GM18519 (cell line): ENCODE measurements around the gene ZNF415.
"Not testable (repeated sequence)": the region's sequence is repeated elsewhere in the genome, so short reads cannot be mapped to it uniquely, and the experiment has no call there.

Experiments
- ATAC-seq: cut with Tn5 transposase; IDR thresholded peaks from one replicate; pipeline ENCODE4 v1.9.1; 2021; ENCODE audit warnings: mild to moderate bottlenecking, moderate library complexity; ENCODE audit not compliant: unreplicated experiment, low FRiP score

The ZNF415 gene

GRCh38 chr19:53103234-53104203 is 29.2 kb downstream of the ZNF415 start, which contains the start of gene ZNF160:
Gene ZNF160 (minus strand): TSS chr19:53103422. CDS start chr19:53086276, 17,146 bp downstream.
- ATAC-seq: peak; percentile 86

GRCh38 chr19:53102756-53103233 is 29.9 kb downstream of the ZNF415 start:
- ATAC-seq: no peak

DNA sequence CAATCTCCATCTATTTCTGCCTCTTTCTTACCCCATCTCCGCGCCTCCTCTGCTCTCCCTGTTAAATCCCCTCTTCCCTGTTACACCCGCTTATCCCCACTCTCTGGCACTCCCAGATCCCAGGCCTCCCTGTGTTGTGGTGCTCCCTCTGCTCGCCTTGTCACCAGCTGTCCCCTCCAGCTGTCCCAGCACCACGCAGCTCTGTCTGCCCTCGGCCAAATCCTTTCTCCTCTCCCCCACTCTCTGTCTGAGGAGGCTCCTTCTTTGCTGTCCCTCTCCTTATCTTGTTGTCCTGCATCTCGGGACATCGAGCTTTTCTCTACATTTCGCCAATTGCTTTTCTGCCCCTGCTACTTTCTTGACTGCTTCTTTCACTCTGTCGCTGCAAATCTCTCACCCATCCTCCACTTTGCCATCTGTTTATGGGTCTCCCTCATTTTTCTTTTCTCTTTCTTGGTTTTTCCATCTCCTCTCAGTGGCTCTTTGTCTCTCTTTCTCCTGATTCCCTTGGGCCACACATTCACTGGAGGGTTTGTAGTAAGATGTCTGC is 30.4 kb downstream of the ZNF415 start:
- no peak for ATAC-seq

GRCh38 chr19:53101518-53101917 is 31.2 kb downstream of the ZNF415 start:
- no peak for ATAC-seq

- not testable (repeated sequence) for ATAC-seq
These were observed 34.1 kb downstream of the ZNF415 start for GRCh38 chr19:53098570-53098969.

- not testable (repeated sequence) for ATAC-seq
These were observed 35.6 kb downstream of the ZNF415 start for GRCh38 chr19:53096982-53097690.

- not testable (repeated sequence) for ATAC-seq
These were observed 36.1 kb downstream of the ZNF415 start for GRCh38 chr19:53096579-53096978.

DNA sequence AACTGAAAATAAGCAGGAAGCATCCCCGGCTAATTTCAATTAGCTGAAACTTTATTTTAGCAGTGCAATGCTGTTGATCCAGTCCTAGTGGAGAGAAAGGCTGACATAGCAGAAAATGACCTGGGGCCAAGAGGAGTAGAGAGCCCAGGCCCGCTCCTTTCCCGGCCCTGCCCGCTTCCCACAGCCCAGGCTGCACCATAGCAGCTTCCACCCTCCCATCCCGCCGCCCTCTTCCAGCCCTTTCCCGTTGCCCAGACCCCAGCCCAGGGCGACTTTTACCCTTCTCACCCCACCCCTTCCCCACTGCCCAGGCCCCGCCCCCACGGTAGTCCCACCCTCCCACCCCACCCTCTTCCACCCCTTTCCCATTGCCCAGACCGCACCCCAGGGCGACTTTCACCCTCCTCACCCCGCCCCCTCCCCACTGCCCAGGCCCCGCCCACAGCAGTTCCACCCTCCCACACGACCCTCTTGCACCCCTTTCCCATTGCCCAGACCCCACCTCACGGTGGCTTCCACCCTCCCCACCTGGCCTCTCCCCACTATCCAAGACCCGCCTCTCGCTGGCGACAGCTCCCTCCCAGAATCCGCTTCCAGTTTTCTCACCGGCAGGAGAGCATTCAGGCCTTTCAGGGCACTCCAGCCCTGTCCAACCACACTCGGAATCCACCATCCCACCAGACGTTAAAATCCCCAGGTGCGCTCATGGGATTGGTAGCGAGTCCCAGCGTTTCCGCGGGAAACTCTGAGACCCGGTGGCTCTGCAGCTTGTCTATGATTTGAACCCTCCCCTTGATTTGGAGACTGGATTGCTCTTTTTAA is 37.7 kb downstream of the ZNF415 start:
- ATAC-seq: no peak

GRCh38 chr19:53092723-53093122 is 40.0 kb downstream of the ZNF415 start:
- no peak for ATAC-seq

GRCh38 chr19:53091413-53092254 is 41.1 kb downstream of the ZNF415 start:
- no peak for ATAC-seq

GRCh38 chr19:53088091-53088490 is 44.6 kb downstream of the ZNF415 start:
- ATAC-seq: no peak

GRCh38 chr19:53086949-53087348 is 45.8 kb downstream of the ZNF415 start:
- no peak for ATAC-seq

GRCh38 chr19:53085496-53085895 is 47.2 kb downstream of the ZNF415 start:
- no peak for ATAC-seq

- ATAC-seq: no peak
These were observed 49.8 kb downstream of the ZNF415 start for GRCh38 chr19:53082929-53083328.

- ATAC-seq: no peak
These were observed 53.3 kb downstream of the ZNF415 start for GRCh38 chr19:53079313-53079924.

GRCh38 chr19:53078668-53079067 is 54.0 kb downstream of the ZNF415 start:
- ATAC-seq: no peak

DNA sequence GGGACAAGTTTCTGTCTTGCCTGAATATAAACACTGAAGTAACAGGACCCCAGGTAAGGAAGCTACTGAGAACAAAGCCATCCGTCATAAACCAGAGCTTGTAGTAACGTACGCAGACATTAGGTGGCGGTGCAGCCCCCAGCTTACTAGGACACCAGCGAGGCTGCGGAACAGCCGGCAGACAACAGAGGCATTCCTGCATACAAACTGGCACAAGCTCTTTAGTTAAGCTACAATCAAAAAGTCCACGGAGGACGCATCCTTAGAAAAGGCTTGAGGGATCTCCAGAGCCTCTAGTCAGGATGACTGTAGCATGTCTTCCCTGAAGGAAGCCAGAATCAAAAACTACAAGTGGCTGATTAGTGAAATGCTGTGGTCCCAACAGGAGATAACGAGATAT is 55.7 kb downstream of the ZNF415 start:
- no peak for ATAC-seq

- no peak for ATAC-seq
These were observed 63.9 kb downstream of the ZNF415 start for GRCh38 chr19:53068834-53069233.

DNA sequence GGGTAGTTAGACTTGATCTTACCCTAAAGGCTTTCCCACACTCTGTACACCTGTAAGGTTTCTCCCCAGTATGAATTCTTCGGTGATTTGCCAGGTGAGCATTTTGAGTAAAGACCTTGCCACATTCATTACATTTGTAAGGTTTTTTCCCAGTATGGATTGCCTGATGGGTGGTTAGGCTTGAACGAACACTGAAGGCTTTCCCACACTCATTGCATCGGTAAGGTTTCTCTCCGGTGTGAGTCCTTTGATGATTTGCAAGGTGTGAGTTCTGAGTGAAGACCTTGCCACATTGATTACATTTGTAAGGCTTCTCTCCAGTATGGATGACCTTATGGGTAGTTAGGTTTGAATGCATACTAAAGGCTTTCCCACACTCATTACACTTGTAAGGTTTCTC is 64.5 kb downstream of the ZNF415 start:
- no peak for ATAC-seq
